MM.1S (cell line): ENCODE data around the gene KHSRP.

Source experiments
- EZH2phosphoT487 ChIP-seq: fragments of 300-600 bp; sonication (generic); IDR thresholded peaks from 2 replicates; pipeline ENCODE4 v1.6.1; 2018; ENCODE audit warnings: antibody characterized with exemption, low read length
- TF ChIP-seq, protein P1 (sequence below): fragments of 300-600 bp; sonication (generic); IDR thresholded peaks from 2 replicates; pipeline ENCODE4 v1.5.1; 2016; ENCODE audit warnings: antibody characterized with exemption, low read length, mixed read lengths

DNA sequence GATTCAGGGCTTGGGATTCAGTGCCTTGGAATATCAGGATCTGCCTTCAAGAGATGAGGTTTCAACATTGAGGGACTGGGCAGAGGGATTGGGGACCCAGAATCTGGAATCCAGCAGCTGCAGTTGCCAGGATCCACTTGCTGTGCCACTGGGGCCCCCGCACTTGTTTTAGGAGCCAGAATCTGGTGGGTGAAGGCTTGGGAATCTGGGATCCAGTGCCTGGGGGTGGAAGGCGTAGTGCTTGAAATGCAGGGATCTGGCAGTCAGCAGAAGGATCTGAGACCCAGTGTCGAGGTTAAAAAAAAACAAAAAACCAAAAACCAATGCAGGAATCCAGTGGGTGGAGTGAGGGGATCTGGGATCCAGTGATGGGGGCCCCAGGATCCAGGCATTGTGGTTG is 16.3 kb upstream of the KHSRP start:
- TF ChIP-seq, protein P1, sequence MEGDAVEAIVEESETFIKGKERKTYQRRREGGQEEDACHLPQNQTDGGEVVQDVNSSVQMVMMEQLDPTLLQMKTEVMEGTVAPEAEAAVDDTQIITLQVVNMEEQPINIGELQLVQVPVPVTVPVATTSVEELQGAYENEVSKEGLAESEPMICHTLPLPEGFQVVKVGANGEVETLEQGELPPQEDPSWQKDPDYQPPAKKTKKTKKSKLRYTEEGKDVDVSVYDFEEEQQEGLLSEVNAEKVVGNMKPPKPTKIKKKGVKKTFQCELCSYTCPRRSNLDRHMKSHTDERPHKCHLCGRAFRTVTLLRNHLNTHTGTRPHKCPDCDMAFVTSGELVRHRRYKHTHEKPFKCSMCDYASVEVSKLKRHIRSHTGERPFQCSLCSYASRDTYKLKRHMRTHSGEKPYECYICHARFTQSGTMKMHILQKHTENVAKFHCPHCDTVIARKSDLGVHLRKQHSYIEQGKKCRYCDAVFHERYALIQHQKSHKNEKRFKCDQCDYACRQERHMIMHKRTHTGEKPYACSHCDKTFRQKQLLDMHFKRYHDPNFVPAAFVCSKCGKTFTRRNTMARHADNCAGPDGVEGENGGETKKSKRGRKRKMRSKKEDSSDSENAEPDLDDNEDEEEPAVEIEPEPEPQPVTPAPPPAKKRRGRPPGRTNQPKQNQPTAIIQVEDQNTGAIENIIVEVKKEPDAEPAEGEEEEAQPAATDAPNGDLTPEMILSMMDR: no peak
- TF ChIP-seq EZH2phosphoT487: no peak
